GM12878 (cell line): ENCODE data around the gene TIE1. TPM values are rescaled to one million over a fixed set of nuclear protein-coding genes. Genes with fewer than 3 reads are reported as not detected.

Experiments
- ATAC-seq: fragments of 200-7000 bp; cut with Tn5 transposase; 3 replicates; pipeline ENCODE4 v1.9.1; 2020; ENCODE audit warnings: mild to moderate bottlenecking, moderate library complexity
- BruUV-seq: library from RNA; stranded (reverse); fragments of 400-500 nt; replicated peaks from 2 replicates; lab custom pipeline; 2021; lab: Mats Ljungman, UMichigan
- CTCF ChIA-PET: fragments of 300-600 bp; sonication (Branson Sonifier 250); formaldehyde crosslinking; extraction: SDS; loops from one replicate; lab custom pipeline; 2021; ENCODE audit warnings: inconsistent platforms; lab: Yijun Ruan, JAX
- POLR2A ChIA-PET: fragments of 350-600 bp; formaldehyde crosslinking; extraction: SDS; loops from one replicate; lab custom pipeline; 2021; ENCODE audit warnings: inconsistent platforms; lab: Charles Lee
- RAD21 ChIA-PET: fragments of 300-600 bp; sonication (Branson Sonifier 250); formaldehyde crosslinking; loops from one replicate; lab custom pipeline; 2023; ENCODE audit warnings: antibody characterized with exemption; ENCODE audit not compliant: unreplicated experiment; lab: Charles Lee
- SMC1A ChIA-PET: fragments of 300-600 bp; sonication (Branson Sonifier 250); formaldehyde crosslinking; loops from one replicate; lab custom pipeline; 2023; ENCODE audit not compliant: unreplicated experiment, uncharacterized antibody; lab: Charles Lee
- DNase-seq: peaks from one replicate; pipeline ENCODE4 v3.0.0-alpha.2; 2011; ENCODE audit warnings: low read depth, low spot score
- FAIRE-seq: peaks from 3 replicates; lab custom pipeline; 2011; peaks lifted over from hg19 to GRCh38; lab: Jason Lieb, UNC
- H2AFZ ChIP-seq: 2 replicates; pipeline ENCODE4 v1.6.0; 2011; ENCODE audit warnings: low read depth, low read length, control low read depth; ENCODE audit not compliant: control insufficient read depth
- H3K27ac ChIP-seq: 2 replicates; pipeline ENCODE4 v1.5.1; 2011; ENCODE audit warnings: control low read depth; ENCODE audit not compliant: control insufficient read depth, insufficient read depth
- H3K27me3 ChIP-seq, 2 experiments: replicated peaks in 1 of 2; 2 replicates each; pipeline versions ENCODE4 v1.6.0 to v1.6.1; 2011; ENCODE audit warnings: low read length in 1 of 2; ENCODE audit not compliant: control insufficient read depth in 2 of 2, insufficient read depth in 2 of 2
- H3K36me3 ChIP-seq, 2 experiments: 2 replicates each; pipeline ENCODE4 v1.5.1; 2011; ENCODE audit warnings: low read length in 1 of 2; ENCODE audit not compliant: control insufficient read depth in 2 of 2, insufficient read depth in 2 of 2
- H3K4me1 ChIP-seq: 2 replicates; pipeline ENCODE4 v1.6.1; 2011; ENCODE audit warnings: mild to moderate bottlenecking, low read length, moderate library complexity, mixed read lengths; ENCODE audit not compliant: control insufficient read depth, insufficient read depth
- H3K4me2 ChIP-seq: 2 replicates; pipeline ENCODE4 v1.6.0; 2011; ENCODE audit warnings: control low read depth; ENCODE audit not compliant: control insufficient read depth, insufficient read depth
- H3K4me3 ChIP-seq: fragments of 200-600 bp; sonication (generic); 2 replicates; pipeline ENCODE4 v1.5.1; 2016
- H3K79me2 ChIP-seq: 2 replicates; pipeline ENCODE4 v1.6.0; 2011; ENCODE audit warnings: low read length; ENCODE audit not compliant: control insufficient read depth, insufficient read depth
- H3K9ac ChIP-seq: 2 replicates; pipeline ENCODE4 v1.8.0; 2011; ENCODE audit warnings: low read length, control low read depth, mixed read lengths; ENCODE audit not compliant: control insufficient read depth, insufficient read depth
- H3K9me3 ChIP-seq: replicated peaks from 3 replicates; pipeline ENCODE4 v1.5.1; 2011; ENCODE audit warnings: mild to moderate bottlenecking, low read length; ENCODE audit not compliant: control insufficient read depth, insufficient read depth
- H4K20me1 ChIP-seq: 2 replicates; pipeline ENCODE4 v1.6.0; 2011; ENCODE audit not compliant: control insufficient read depth, insufficient read depth
- CEBPZ ChIP-seq: fragments of 150-350 bp; IDR thresholded peaks from 2 replicates; pipeline ENCODE4 v1.6.1; 2016; ENCODE audit warnings: low read depth, low read length
- CREM ChIP-seq: IDR thresholded peaks from 2 replicates; pipeline ENCODE4 v1.6.1; 2014; ENCODE audit warnings: antibody characterized with exemption, low read depth
- DPF2 ChIP-seq: fragments of 450-650 bp; IDR thresholded peaks from 2 replicates; pipeline ENCODE4 v1.6.1; 2017; ENCODE audit warnings: mild to moderate bottlenecking
- ESRRA ChIP-seq: IDR thresholded peaks from 2 replicates; pipeline ENCODE4 v1.6.1; 2012; ENCODE audit warnings: mild to moderate bottlenecking, low read length, improper control_type of control experiment
- FOS ChIP-seq: IDR thresholded peaks from 3 replicates; pipeline ENCODE4 v1.6.1; 2011; ENCODE audit warnings: borderline replicate concordance; ENCODE audit not compliant: insufficient read length; ENCODE audit errors: extremely low read depth
- MEF2A ChIP-seq: IDR thresholded peaks from 2 replicates; pipeline ENCODE4 v1.6.1; 2011; ENCODE audit warnings: low read depth, mild to moderate bottlenecking, low read length, moderate library complexity; ENCODE audit not compliant: insufficient read depth
- MTA2 ChIP-seq: fragments of 450-650 bp; IDR thresholded peaks from 2 replicates; pipeline ENCODE4 v1.6.1; 2016; ENCODE audit warnings: low read depth, mild to moderate bottlenecking, moderate library complexity
- MTA3 ChIP-seq: IDR thresholded peaks from 2 replicates; pipeline ENCODE4 v1.6.1; 2012; ENCODE audit warnings: low read length, inconsistent platforms, borderline replicate concordance
- MYB ChIP-seq: fragments of 150-350 bp; IDR thresholded peaks from 2 replicates; pipeline ENCODE4 v1.6.1; 2014; ENCODE audit warnings: mild to moderate bottlenecking, low read depth, low read length, borderline replicate concordance
- PAX5 ChIP-seq: IDR thresholded peaks from 2 replicates; pipeline ENCODE4 v1.6.1; 2011; ENCODE audit warnings: low read depth, low read length, borderline replicate concordance
- POLR2AphosphoS2 ChIP-seq: IDR thresholded peaks from 2 replicates; pipeline ENCODE4 v1.6.1; 2011; ENCODE audit warnings: low read depth, mild to moderate bottlenecking, low read length, improper control_type of control experiment, moderate library complexity
- RBBP5 ChIP-seq: fragments of 200-600 bp; sonication (generic); conservative IDR thresholded peaks from 2 replicates; pipeline ENCODE4 v1.6.1; 2016
- SMAD1 ChIP-seq: fragments of 450-650 bp; IDR thresholded peaks from 2 replicates; pipeline ENCODE4 v1.6.1; 2018; ENCODE audit warnings: mild to moderate bottlenecking, low read depth; ENCODE audit not compliant: partially characterized antibody
- SMAD5 ChIP-seq: IDR thresholded peaks from 2 replicates; pipeline ENCODE4 v1.6.1; 2016; ENCODE audit warnings: antibody characterized with exemption, low read depth
- ZBED1 ChIP-seq: IDR thresholded peaks from 2 replicates; pipeline ENCODE4 v1.6.1; 2016; ENCODE audit warnings: borderline replicate concordance
- ZNF384 ChIP-seq: IDR thresholded peaks from 2 replicates; pipeline ENCODE4 v1.6.1; 2012; ENCODE audit warnings: low read depth, mild to moderate bottlenecking, low read length, improper control_type of control experiment, borderline replicate concordance
- ZNF622 ChIP-seq: fragments of 450-650 bp; IDR thresholded peaks from 2 replicates; pipeline ENCODE4 v1.6.1; 2017; ENCODE audit warnings: mild to moderate bottlenecking, inconsistent platforms
- WGBS: methylation state at CpG from one replicate; pipeline ENCODE4 v1.1.6; 2016; ENCODE audit warnings: low lambda C conversion rate; ENCODE audit not compliant: insufficient replicate concordance, insufficient coverage; ENCODE audit errors: missing lambda C conversion rate; 5-methylcytosine and 5-hydroxymethylcytosine counted together
- in situ Hi-C: fragments of 300-500 bp; cut with MboI; formaldehyde crosslinking; loops from 9 replicates; pipeline ENCODE4 v1.14.3; 2018; ENCODE audit warnings: mixed read lengths
- intact Hi-C: fragments of 100-400 bp; cut with micrococcal nuclease; formaldehyde crosslinking; loops from one replicate; pipeline ENCODE4 v1.14.2; 2022; ENCODE audit not compliant: unreplicated experiment
- polyA plus RNA-seq, 11 experiments: library from polyadenylated mRNA; depleted of rRNA in 4 of 11; unstranded in 6 of 11; stranded (reverse) in 5 of 11; fragments of >200 nt; fragmentation: Nextera tagmentation in 4 of 11; fragmentation: Illumina TruSeq in 1 of 11; extraction: Ambion mirVana in 4 of 11; extraction: Trizol in 1 of 11; gene quantifications; 1 replicate in 1 of 11; 2 replicates in 10 of 11; pipeline versions ENCODE4 v1.2.1 to v1.2.3, GENCODE V29; 2011 to 2016; ENCODE audit warnings: inconsistent platforms in 2 of 11, missing spikeins in 2 of 11, low read depth in 1 of 11
- total RNA-seq, 4 experiments: library from RNA; depleted of rRNA in 3 of 4; stranded (reverse); fragments of >200 nt in 3 of 4; fragmentation: Illumina TruSeq in 1 of 4; extraction: Trizol in 1 of 4; gene quantifications; 2 replicates each; pipeline versions ENCODE4 v1.2.1 to v1.2.3, GENCODE V29; 2013 to 2021
- TF ChIP-seq, protein P1 (sequence below): fragments of 450-650 bp; IDR thresholded peaks from 2 replicates; pipeline ENCODE4 v1.6.1; 2016; ENCODE audit warnings: mild to moderate bottlenecking

TIE1 gene
- total and polyA plus RNA-seq, 10 of the 15 experiments (the other 5 are each of a cell fraction or from before 2014, with no cell fraction given) = 0.26 to 3.9 (median 1.3) TPM

DNA sequence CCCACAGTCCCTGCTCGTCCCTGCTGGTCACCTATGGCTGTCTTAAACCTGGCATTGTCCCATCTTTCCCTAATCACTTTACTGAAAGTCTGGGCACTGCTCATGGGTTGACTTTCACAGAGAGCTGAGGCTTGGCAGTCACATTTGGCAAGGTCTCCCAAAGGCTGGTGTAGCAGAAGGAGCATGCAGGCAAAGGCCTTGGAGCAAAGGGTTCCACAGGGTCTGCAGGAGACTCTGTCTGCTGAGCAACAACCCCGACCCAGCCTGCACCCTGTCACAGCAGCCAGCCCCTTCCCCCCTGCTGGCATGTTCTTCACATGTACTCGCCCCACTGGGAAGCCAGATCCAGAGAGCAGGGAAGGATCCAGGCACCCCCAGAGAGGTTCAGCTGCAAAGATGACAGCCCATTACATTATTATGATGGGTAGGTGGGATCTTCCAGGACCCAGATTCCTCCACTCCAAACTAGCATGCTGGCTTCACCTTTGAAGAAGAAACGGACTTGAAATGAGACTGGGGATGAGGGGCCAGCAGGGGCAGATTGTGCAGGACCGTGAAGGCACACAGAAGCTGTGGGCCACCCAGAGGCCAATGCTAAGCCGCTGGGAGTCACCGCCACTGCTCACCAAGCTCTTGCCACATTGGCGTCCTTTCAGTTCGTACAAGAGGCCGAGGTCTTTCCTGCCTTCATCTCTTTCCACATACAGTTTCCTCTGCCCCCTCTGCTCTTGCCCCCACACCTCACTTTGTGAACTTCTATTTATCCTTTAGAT, 45.2 kb upstream of the TIE1 start:
- WGBS = 51% methylated on average over 10 of the region's 10 CpGs
- no peak for DNase-seq
- POLR2A ChIA-PET = no interaction called here
- SMC1A ChIA-PET = interaction anchor here (0.7 kb wide), 1 partner anchor 124 kb away, joined by 3 read pairs; no protein-coding TSS in a partner anchor
- TF ChIP-seq CREM = no peak
- TF ChIP-seq ZNF384 = no peak
- TF ChIP-seq CEBPZ = no peak
- TF ChIP-seq SMAD5 = no peak
- no peak for TF ChIP-seq ZBED1
- TF ChIP-seq ZNF622 = no peak
- no peak for TF ChIP-seq MTA2
- TF ChIP-seq MTA3 = no peak
- TF ChIP-seq FOS = no peak
- no peak for TF ChIP-seq PAX5
- TF ChIP-seq MEF2A = no peak
- no peak for TF ChIP-seq RBBP5
- TF ChIP-seq, protein P1, sequence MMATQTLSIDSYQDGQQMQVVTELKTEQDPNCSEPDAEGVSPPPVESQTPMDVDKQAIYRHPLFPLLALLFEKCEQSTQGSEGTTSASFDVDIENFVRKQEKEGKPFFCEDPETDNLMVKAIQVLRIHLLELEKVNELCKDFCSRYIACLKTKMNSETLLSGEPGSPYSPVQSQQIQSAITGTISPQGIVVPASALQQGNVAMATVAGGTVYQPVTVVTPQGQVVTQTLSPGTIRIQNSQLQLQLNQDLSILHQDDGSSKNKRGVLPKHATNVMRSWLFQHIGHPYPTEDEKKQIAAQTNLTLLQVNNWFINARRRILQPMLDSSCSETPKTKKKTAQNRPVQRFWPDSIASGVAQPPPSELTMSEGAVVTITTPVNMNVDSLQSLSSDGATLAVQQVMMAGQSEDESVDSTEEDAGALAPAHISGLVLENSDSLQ = no peak
- no peak for TF ChIP-seq DPF2
- no peak for TF ChIP-seq SMAD1
- no peak for TF ChIP-seq MYB
- TF ChIP-seq ESRRA = no peak
- no peak for TF ChIP-seq POLR2AphosphoS2
- TF ChIP-seq, all 136 proteins: peak for 0
- Histone ChIP-seq H3K9ac (no peak overlapping the region), H3K36me3 (no peaks in the 10 kb centered on the region), H2AFZ (no peak overlapping the region), H3K4me1 (no peaks in the 10 kb centered on the region), H3K27me3 (no peaks in the 10 kb centered on the region; a peak in 1 of 4 replicates), H4K20me1 (no peaks in the 10 kb centered on the region), H3K27ac (no peak overlapping the region), H3K4me2 (no peak overlapping the region), H3K9me3 (peaks cover 9% of the 10 kb centered on the region), H3K79me2 (no peaks in the 10 kb centered on the region), H3K4me3 (no peak overlapping the region)
- BruUV-seq = no TSS peak
- ChIA-PET CTCF (no interaction called here), RAD21 (no interaction called here)
- no peak for FAIRE-seq
- no peak for ATAC-seq
- in situ Hi-C loops = no loop called here
- intact Hi-C loops = no loop called here
